ENCODE data around the gene MC1R.

DNA sequence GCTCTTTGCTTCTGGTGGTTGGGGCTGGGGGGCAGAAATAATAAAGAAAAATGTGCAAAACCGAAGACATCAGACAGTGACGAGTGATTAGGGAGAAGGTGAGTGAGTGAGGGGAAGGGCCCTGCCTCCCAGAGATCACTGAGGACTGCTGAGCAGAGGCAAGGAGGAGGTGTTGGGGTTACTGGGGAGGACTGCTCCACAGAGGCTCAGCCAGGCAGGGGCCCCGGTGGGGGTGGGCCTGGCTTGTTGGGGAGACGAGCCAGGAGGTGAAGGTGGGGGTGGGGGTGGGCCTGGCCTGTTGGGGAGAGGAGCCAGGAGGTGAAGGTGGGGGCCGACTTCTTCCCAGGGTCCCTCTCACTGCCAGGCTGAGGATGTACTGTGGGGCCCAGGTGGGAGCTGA lies 27.9 kb downstream of the MC1R start:
- TF ChIP-seq CTCF (IDR thresholded peaks at IDR 0.05) (no peak), POLR2A (IDR thresholded peaks at IDR 0.05) (no peak), POLR2AphosphoS5 (IDR thresholded peaks at IDR 0.05) (no peak)

Data from prostate gland (tissue), 2 donors.